Endothelial cell (in vitro differentiated cells): ENCODE results near the gene POMT2. TPM values are rescaled to one million over a fixed set of nuclear protein-coding genes. Genes with fewer than 3 reads are reported as not detected.

Experiments
- DNase-seq: peaks from one replicate; pipeline ENCODE4 v3.0.0; 2021; ENCODE audit warnings: low spot score
- H3K27ac Mint-ChIP-seq: one replicate; pipeline ENCODE4 v1.8.0; 2021; ENCODE audit warnings: mixed read lengths, inconsistent platforms; ENCODE audit not compliant: unreplicated experiment
- H3K27me3 Mint-ChIP-seq: one replicate; pipeline ENCODE4 v1.8.0; 2021; ENCODE audit warnings: mild to moderate bottlenecking, moderate library complexity, mixed read lengths, inconsistent platforms; ENCODE audit not compliant: unreplicated experiment
- H3K36me3 Mint-ChIP-seq: one replicate; pipeline ENCODE4 v1.8.0; 2021; ENCODE audit warnings: mild to moderate bottlenecking, low read depth, mixed read lengths, inconsistent platforms; ENCODE audit not compliant: unreplicated experiment
- H3K4me1 Mint-ChIP-seq: one replicate; pipeline ENCODE4 v1.8.0; 2021; ENCODE audit warnings: mild to moderate bottlenecking, mixed read lengths, inconsistent platforms; ENCODE audit not compliant: unreplicated experiment
- H3K4me3 Mint-ChIP-seq: one replicate; pipeline ENCODE4 v1.8.0; 2021; ENCODE audit warnings: mild to moderate bottlenecking, mixed read lengths, inconsistent platforms; ENCODE audit not compliant: unreplicated experiment
- H3K9me3 Mint-ChIP-seq: one replicate; pipeline ENCODE4 v1.8.0; 2021; ENCODE audit warnings: mixed read lengths, inconsistent platforms; ENCODE audit not compliant: unreplicated experiment
- CTCF ChIP-seq: fragments of 200-600 bp; sonication (generic); IDR thresholded peaks from one replicate; pipeline ENCODE4 v1.5.0; 2021; ENCODE audit warnings: antibody characterized with exemption; ENCODE audit not compliant: unreplicated experiment
- total RNA-seq: library from RNA; stranded (reverse); fragmentation: NEBNext Ultra II Directional; extraction: Animal tissue kit (Norgen Biotek cat#: 25700); gene quantifications from one replicate; pipeline ENCODE4 v1.2.1, GENCODE V29; 2021; ENCODE audit not compliant: unreplicated experiment

Gene POMT2
- total RNA-seq, 1 donor from 2014 or later: 33.8 TPM

- Mint-ChIP-seq H3K4me1 (peaks cover 6% of the 10 kb centered on the region), H3K9me3 (no peaks in the 10 kb centered on the region), H3K4me3 (no peak overlapping the region), H3K27me3 (peaks cover 9% of the 10 kb centered on the region), H3K36me3 (peaks cover under 1% of the 10 kb centered on the region), H3K27ac (no peak overlapping the region)
- TF ChIP-seq CTCF: no peak
- no peak for DNase-seq
Observed at GRCh38 chr14:77324816-77325745, 4.4 kb upstream of the POMT2 start.

- Mint-ChIP-seq H3K4me3 (no peak overlapping the region), H3K36me3 (peaks cover 4% of the 10 kb centered on the region), H3K27me3 (peaks cover 15% of the 10 kb centered on the region), H3K4me1 (peaks cover 14% of the 10 kb centered on the region), H3K9me3 (no peaks in the 10 kb centered on the region), H3K27ac (no peak overlapping the region)
- TF ChIP-seq CTCF: no peak
- no peak for DNase-seq
Observed at GRCh38 chr14:77324289-77324688, 3.6 kb upstream of the POMT2 start.

GRCh38 chr14:77323571-77323970 lies 2.9 kb upstream of the POMT2 start:
- peaks cover 15% of the 10 kb centered on the region for H3K27me3 Mint-ChIP-seq
- H3K4me1 Mint-ChIP-seq: peaks cover 17% of the 10 kb centered on the region
- H3K36me3 Mint-ChIP-seq: peaks cover 4% of the 10 kb centered on the region
- no peak for DNase-seq
- H3K4me3 Mint-ChIP-seq: no peak overlapping the region
- no peak for TF ChIP-seq CTCF
- H3K27ac Mint-ChIP-seq: no peak overlapping the region
- no peaks in the 10 kb centered on the region for H3K9me3 Mint-ChIP-seq

- no peak overlapping the region for H3K4me3 Mint-ChIP-seq
- no peak for TF ChIP-seq CTCF
Observed at GRCh38 chr14:77322951-77323350, 2.3 kb upstream of the POMT2 start.

GRCh38 chr14:77322250-77322902 lies 1.7 kb upstream of the POMT2 start:
- Mint-ChIP-seq H3K27me3 (peaks cover 17% of the 10 kb centered on the region), H3K4me3 (peak overlapping the region; percentile 96), H3K36me3 (peaks cover 4% of the 10 kb centered on the region), H3K4me1 (peaks cover 17% of the 10 kb centered on the region), H3K27ac (peak overlapping the region; percentile 49), H3K9me3 (no peaks in the 10 kb centered on the region)
- no peak for TF ChIP-seq CTCF
- no peak for DNase-seq

More at GRCh38 chr14:77322951-77323350, 2.3 kb upstream of the POMT2 start:
- peaks cover 4% of the 10 kb centered on the region for H3K36me3 Mint-ChIP-seq
- H3K27ac Mint-ChIP-seq: no peak overlapping the region
- H3K4me1 Mint-ChIP-seq: peaks cover 17% of the 10 kb centered on the region
- no peaks in the 10 kb centered on the region for H3K9me3 Mint-ChIP-seq
- H3K27me3 Mint-ChIP-seq: peaks cover 17% of the 10 kb centered on the region
- DNase-seq: no peak
